ENCODE measurements around the gene SIRPB1.
"Not testable (repeated sequence)": the region's sequence is repeated elsewhere in the genome, so short reads cannot be mapped to it uniquely, and the experiment has no call there.

SIRPB1 gene

DNA sequence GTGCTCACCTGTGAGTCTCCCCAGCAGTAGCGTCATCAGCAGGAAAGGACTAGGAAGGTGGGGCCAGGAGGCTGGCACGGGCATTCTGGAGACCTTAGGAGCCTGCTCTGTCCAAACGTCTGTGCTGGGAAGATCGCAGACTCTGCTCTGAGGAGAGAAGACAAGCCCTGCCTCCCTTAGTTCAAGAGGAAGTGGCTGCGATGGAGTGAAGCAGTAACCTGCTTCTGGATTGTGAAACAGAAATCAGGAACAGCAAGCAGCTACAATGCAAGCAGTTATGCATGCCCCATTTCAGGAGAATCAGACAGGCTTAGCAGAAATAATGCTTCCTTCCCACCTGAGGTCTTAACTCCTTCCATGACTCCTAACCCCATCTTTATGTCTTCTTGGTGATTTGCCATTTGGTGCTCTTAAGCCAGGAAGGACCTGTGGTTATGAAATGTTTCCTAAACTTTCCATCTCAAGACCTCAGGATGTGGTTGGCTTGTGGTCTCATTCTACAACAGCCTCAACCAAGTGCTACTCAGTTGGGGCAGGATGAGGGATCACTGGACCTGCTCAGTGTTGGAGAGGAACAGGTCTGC, at the start of gene SIRPB1:
TSS of gene SIRPB1 (minus strand) at position 149 of the 584 bp plus-strand sequence. CDS start at position 84, 65 bp downstream.
- peak; percentile 27 for DNase-seq

DNA sequence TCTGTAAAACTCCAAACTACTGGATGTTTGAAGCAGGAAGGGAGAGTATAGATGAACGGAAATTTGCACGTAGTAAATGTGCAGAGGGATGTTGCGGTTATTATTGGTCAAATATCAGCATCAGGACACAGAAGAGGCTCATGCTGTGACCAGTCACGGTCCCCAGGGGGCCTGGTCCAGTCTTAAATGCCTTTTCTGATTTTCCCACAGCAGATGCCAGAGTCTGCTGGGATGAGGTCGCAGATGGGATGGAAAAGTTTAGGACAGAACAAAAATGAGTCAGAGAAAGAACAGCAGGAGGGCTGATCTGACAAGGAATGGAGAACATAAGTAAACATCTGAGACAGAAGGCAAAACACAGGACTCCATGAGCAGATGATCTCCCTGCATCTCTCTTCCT, 49.5 kb upstream of the SIRPB1 start:
- no peak for DNase-seq

DNA sequence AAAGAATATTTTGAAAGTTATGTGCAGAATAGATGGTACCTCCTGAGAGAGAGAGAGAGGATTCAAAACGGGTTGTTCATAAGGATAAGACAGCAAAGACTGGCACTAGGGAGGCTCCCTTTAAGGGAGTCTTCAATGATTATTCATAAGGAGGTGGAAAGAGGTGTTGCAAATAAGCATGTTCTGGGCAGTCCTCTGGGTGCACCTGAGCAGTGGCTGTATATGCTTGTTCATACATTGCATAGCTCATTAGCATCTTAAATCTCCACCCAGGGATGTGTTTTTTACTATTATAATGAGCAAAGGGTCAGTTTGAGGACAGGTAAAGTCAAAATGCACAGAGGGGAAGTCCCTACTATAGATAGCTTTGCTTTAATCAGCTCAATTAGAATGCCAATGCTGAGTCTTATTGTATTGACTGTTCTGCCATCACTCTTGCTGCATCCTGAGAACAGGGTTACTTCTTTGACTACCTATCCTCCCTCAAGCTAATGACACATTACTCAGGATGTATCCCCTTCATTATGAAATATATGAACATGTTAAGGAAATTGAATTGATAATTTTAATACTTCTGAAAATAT, 47.8 kb upstream of the SIRPB1 start:
- no peak for DNase-seq

DNA sequence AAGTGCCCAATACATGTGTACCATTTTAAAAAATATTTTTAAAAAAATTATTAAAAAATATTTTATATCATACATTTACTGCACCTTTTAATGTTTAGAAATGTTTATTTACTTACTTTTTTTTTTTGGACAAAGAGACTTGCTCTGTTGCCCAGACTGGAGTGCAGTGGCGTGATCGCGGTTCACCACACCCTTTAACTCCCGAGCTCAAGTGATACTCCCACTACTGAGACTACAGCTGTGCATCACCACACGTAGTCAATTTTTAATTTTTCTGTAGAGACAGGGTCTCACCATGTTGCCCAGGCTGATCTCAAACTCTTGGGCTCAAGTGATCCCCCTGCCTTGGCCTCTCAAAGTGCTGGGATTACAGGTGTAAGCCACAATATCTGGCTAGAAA, 47.0 kb upstream of the SIRPB1 start:
- DNase-seq, result no peak

DNA sequence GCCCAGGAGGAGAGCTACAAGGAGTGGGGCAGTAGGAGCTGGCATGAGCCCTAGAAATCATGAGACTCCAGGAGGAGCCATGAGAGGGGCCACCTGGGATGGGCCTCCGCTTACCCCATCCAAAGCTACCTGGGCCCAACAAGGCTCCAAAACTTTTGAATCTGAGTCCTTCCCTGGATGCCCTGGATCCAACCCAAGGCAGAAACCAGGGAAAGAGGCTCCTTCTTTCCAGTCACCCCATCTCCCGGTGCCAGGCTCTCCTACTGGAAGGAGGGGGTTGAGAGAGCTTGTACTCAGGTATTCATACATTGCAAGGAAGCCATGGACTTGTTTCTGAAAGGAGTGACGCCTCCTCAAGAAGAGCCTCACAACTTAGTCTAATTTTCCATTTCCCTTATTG, 45.5 kb upstream of the SIRPB1 start:
- no peak for DNase-seq

DNA sequence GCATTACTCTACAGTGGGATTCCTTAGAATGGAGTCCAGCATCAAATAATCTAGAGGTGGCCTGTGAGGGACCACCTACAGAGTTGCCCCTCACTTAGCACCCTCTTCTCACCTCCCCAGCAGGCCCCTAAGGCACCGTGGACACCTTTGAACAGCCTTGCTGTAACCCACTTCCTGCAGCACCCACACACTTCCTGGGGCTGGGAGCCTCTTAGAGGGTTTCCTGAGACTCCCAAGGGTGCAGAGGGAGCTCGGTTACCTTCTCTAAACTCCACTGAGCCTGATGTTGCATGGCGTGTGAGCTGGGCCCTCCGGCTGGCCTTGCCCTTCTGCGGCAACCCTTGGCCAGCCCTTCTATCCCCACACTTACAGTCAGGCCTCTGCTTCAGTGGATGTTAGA, 45.1 kb upstream of the SIRPB1 start:
- DNase-seq, result peak; percentile 60

DNA sequence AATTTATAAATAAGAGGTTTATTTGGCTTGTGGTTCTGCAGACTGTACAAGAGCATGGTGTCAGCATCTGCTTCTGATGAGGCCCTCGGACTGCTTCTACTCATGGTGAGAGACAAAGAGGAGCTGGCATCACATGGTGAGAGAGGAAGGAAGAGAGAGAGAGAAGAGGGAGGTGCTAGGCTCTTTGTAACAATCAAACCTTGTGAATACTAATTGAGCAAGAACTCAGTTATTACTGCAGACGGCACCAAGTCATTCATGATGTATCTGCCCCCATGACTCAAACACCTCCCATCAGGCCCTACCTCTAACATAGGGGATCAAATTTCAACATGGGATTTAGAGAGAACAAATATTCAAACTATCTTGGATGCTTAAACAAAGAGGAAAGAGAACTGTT, 44.1 kb upstream of the SIRPB1 start:
- DNase-seq, result peak; percentile 41

DNA sequence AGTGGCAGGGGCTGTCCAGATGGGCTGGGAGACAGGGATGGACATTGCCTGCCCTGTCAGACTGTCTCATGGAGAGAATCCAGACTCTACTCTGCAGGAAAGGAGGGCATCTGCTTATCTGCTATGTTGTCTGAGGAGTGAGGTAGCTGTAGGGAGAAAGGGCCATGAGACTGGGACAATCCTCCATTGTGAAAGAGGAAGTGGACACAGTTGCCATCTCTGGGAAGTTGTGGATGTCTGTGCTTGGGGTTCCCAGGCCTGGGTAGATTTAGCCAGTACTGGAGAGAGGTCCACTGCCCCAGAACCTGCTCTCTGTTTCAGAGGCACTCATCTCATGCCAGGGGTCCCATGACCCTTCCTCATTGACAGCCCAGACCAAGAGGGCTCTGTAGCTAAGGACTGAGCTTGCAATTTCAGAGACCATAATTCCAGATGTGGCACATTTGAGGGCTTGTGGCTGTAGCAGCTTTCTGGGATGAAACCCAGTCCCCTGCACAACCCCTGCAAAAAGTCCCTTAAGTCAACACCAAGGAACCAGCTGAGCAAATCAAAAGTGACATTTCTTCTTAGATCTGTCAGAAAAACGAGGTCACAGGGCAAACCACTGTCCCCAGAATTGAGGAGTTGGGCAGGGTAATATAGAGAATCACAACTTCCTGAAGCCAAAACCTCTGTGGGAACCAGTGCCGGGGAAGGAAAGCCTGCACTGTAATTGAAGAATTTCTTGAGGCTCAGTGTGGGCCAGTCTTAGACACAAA, 41.9 kb upstream of the SIRPB1 start:
- peak; percentile 36 for DNase-seq

DNA sequence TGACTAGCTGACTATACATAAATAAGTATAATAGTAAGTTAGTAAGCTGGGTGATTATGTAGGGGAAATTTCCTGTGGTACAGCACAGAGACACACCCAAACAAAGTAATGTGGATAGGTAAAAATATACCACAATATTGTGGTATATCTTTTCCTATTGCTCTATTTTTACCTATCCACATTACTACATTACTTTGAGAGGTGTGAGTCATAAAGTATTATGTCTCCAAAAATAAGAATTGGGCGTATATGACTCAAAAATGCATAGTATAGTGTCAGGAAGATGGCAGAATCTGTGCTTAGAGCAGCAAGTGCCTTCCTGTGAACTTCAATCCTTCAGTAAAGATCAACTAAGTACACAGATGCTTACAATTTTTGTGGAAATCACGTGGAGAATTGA, 40.4 kb upstream of the SIRPB1 start:
- peak; percentile 54 for DNase-seq

DNA sequence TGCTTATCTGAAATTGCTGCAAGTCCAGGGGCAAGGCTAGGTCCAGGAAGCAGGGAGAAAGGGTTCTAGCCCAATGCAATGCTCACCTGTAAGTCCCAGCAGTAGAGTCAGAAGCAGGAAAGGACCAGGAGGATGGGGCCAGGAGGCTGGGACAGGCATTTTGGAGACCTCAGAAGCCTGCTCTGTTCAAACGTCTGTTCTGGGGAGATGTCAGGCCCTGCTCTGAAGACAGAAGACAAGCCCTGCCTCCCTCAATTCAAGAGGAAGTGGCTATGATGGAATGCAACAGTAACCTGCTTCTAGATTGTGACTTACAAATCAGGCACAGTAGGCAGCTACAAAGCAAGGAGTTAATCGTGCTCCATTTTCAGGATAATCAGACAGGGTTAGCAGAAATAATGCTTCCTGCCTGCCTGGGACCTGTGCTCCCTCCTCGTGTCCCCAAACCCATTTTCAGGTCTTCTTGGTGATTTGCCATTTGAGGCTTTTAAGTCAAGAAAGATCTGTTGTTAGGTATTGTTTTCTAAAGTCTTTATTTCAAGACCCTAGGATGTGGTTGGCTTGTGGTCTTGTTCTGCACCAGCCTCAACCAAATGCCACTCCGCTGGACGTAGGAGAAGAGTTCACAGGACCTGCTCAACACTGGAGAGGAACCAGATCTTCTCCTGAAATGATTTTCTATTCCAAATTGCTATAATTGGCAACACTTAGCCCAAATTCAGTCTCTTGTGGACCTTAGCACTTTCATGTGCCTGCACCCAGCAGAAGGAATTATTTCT, 37.9 kb upstream of the SIRPB1 start, which contains the start of gene SIRPG:
TSS of gene SIRPG (minus strand) at position 224 of the 779 bp plus-strand sequence. CDS start at position 159, 65 bp downstream.
- peak; percentile 38 for DNase-seq

DNA sequence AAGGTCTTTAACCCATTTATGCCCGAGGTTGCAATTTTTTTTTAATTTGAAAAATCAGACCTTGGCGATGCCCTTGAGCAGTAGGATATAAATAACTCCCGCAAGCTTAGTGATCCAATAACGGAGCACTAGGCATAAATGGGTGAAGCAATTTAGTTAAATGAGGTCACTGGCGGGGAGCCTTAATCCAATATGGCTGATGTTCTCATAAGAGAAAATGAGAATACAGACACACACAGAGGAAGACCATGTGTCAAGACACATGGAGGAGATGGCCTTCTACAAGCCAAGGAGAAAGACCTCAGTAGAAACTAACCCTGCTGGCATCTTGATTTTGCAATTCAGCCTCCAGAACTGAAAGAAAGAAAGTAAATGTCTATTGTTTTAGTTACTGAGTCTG, 37.0 kb upstream of the SIRPB1 start:
- peak; percentile 27 for DNase-seq

DNA sequence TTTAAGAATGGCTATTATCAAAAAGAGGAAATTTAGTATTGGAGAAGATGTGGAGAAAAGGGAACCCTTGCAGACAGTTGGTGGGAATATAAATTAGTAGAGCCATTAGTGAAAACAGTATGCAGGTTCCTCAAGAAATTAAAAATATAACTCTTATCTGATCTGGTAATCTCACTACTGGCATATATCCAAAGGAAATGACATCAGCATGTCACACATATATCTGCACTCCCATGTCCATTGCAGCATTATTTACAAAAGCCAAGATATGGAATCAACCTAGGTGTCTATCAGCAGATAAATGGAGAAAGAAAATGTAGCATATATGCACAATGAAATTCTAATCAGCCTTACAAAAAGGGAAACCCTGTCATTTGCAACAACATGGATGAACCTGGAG, 35.2 kb upstream of the SIRPB1 start:
- peak; percentile 62 for DNase-seq

DNA sequence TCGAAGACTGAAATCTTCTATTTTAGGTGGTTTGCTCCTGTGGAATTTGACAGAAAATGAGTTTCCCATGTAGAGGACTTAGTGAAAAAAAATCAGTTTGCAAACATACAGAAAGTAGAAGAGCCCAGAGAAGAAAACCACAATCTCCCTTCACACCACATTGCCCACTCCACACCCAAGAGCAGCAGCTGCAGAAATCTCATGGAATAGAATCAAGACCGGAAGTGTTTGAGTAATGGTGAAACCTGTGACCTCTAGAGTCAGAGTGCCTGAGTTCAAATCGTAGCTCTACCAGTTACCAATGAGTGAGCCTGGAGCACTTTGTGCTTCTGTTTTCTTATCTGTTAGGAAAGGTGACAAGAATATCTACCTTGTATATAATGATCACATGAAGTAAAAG, 33.2 kb upstream of the SIRPB1 start:
- peak; percentile 15 for DNase-seq

DNA sequence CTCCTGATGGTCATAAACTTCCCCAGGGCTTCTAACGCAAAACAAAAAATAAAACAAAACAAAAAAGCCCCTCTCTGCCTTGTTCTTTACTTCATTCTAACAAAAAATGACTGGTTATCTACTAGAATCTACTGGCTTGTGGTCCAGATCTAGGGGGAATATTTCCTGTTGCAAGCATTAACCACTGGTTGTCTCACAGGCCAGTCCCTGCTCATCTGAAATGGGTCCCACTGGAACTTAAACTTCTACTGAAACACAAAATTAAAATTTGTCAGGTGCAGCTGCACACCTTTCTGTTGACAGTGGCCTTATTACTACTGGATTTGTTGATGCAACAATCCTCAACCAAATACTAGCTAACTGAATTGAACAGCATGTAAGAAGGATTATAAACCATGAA, 32.3 kb upstream of the SIRPB1 start:
- DNase-seq, result no peak

DNA sequence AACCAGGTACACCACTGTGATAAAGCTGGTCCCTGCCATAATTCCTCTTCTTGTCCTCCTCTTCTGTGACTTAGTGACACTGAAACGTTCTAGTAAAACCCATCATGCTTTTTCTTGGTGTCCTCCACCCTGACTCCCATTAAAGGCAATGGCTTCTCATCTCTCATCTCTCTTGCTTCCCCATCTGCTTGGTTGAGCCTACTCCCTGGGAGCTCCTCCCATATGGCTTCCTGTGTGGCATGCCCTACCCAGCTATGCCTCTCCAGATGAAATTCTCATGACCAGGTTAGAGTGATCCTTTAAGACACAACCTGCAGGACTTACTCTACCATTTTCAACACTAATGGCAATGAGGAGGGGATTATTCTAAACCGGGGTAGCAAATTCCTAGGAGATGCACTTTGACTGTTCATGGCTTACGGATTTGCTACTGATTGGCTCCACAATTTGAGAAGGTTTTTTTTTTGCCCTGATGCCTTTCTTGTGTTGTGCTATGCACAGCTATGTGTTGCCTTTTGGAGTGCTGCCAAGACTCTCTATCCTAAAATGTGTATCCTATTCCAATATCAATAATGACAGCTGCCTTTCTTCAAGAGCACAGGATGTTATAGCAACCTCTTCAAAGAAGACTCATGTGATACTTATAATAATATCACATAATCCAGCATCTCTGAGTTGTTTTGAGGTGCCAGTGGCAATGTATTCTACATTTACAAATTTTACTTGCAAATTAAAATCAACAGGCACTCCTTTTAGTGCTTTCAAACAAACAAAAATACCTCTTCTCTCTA, 31.7 kb upstream of the SIRPB1 start:
- no peak for DNase-seq

DNA sequence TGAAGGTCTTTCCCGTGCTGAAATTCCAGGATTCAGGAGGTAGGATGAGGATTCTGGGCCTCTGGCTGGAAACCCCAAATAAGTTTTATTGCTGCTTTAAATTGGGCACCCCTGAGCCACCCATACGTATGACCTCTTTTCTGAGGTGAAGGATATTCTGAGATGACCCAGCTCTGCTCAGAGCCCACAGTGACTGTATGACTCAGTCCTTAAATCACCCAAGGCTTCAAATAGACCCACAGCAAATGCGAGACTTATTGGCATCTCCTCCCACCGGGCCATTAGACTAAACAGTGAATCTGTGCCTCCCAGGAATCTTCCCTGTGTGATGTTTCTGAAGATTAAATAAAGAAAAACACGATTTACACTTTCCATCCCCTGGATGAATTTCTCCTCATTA, 28.3 kb upstream of the SIRPB1 start:
- DNase-seq, result no peak

DNA sequence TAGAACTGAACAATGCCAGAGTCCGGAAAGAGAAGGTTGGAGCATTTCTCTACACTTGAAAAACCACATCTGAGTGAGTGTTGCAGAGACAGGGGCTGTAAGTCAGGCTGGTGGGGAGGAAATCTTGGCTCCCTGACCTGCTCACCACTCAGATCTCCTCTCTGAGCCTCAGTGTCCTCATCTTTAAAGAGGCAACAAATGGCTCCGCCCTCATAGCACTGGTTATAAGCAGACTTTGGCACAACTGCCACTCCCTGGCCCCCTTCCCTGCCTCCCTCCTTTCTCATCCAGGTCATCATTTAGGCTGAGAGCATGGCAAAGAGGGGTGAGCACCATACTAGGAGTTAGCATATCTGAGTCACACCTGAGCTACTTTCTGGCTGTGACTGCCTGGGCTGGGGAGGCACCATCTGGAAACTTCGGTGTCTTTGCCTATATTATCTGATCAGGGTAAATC, 27.2 kb upstream of the SIRPB1 start:
- DNase-seq, result no peak

DNA sequence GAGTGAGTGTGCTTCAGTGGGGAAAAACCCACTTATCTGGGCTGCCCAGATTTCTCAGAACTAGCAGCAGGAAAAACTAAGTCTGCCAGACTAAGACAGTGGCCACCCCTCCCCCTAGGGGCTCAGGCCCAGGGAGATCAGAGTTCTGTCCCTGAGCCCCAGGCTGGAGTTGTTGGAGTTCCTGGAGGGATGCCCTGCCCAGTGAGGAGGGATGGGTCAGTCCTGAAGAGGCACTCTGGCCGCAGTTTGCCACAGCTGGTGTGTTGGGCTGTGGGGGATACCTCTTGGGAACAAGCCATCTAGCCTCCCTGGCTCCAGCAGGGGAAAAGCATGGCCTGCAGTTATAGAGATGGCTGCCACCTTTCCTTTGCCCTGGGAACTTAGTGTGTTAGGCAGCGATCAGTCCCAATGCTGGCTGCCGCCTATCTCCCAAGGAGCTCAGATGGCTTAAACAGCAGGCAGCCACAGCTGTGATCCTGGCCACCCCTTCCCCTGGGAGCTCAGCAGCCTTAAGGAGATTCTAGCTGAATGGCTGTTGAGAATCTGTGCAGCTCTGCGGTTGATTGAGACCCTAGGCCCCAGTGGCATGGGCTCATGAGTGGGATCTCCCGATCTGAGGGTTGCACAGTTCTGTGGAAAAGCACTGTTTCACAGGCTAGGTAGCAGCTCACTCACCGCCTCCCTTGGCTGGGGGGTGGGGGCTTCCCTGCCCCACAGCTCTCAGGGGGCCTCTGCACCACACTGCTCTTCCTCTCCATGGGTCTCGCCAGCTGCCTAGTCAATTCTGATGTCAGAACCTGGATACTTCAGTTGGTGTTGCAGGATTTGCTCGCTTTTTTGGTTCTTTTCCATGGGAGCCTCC, 24.5 kb upstream of the SIRPB1 start:
- no peak for DNase-seq

DNA sequence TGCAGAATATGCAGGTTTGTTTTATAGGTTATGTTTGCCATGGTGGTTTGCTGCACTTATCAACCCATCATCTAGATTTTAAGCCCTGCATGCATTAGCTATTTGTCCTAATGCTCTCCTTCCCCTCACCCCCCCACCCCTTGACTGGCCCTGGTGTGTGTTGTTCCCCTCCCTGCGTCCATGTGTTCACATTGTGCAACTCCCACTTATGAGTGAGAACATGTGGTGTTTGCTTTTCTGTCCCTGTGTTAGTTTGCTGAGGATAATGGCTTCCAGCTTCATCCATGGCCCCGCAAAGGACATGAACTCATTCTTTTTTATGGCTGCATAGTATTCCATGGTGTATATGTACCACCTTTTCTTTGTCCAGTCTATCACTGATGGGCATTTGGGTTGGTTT, 18.8 kb upstream of the SIRPB1 start:
- DNase-seq, result not testable (repeated sequence)

DNA sequence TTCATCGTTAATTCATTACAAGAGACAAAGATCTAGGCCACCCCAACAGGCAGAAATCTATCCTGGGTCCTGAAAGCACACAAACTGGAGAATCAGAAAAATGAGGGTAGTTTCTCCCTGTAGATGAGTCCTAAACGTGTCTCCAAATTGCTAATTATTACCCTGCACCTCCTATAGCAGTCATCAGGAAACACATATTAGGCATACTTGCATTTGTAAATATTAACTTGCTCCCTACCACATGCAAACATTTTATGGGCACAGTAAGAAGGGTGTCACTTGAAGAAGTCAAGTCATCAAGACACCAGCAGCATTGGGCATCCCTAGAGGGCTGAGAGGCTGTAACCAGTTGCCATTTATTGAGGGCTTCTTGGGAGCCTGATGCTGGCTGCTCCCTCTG, 17.9 kb upstream of the SIRPB1 start:
- no peak for DNase-seq

DNA sequence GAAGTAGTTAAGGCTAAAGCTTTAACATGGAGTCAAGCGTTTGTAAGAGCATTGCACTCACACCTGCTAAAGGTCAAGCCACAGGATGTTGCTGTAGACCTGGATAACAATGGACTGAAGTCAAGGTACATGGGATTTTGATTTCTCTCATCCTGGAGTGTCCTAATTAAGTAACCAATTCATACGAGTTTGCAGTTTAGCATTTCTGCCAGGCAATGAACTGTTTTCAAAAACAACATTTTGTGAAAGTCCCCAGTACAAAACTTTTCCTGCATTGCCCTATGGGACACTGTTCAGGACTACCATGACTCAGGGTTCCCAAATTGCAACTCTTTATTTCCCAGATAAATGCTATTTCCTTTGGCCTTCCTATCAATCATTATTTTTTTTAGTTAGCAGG, 17.4 kb upstream of the SIRPB1 start:
- DNase-seq, result no peak

DNA sequence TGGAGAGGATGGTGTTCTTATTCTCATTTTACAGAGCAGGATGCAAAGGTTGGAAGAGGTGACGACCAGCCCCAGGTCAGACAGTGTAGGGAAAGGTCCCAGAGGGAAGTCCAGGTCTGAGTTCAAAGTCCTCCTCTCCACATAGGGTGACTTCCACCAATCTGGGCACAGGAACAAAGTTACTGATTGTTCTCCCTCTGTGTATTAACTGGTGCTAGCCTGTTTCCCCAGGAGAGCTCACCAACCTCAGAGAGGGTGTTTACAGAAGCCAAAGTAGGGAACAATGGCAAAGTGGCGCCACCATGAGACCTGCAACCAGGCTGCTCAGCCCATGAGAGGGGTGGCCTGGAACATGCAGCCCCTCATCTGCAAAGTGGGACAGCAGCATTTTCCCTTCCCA, 16.8 kb upstream of the SIRPB1 start:
- no peak for DNase-seq
